ENCODE results near the gene NECAP2. TPM values are rescaled to one million over a fixed set of nuclear protein-coding genes. Genes with fewer than 3 reads are reported as not detected.

Gene NECAP2, protein sequence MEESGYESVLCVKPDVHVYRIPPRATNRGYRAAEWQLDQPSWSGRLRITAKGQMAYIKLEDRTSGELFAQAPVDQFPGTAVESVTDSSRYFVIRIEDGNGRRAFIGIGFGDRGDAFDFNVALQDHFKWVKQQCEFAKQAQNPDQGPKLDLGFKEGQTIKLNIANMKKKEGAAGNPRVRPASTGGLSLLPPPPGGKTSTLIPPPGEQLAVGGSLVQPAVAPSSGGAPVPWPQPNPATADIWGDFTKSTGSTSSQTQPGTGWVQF
- 132 and 179 TPM in 2 replicates for total RNA-seq

DNA sequence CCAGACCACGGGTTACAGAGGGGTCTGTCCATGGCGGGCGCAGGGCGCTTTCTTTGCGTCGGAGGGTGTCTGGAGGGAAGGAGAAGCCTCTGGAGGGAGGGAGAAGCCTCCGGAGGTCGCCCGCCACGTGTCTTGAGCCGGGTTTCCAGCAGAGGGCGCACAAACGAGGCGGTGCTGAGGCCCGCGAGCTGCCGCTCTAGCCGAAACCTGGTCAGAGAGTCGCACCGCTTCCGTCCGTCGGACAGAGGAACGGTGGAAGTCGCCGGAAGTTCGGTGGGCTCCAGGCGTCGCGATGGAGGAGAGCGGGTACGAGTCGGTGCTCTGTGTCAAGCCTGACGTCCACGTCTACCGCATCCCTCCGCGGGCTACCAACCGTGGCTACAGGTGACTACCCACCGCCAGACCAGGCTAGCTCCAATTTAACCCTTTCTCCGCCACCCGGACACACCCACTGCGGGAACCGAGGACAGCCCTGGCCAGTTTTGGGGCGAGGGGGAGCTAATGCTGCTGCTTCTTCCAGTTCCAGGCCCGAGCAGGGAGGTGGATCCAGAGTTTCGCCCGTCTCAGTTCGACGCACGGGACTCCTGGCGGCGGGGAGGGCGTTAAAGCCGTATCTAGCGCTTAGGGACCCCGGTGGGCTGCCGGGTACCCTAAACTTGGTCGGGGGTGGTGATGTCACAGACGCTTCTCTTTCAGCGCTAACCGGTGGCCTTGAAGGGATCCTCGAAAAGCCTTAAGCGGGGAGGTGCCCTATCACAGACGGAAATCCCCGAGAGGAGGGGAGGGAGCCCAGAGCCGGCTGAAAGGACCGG, at the start of gene NECAP2:
NECAP2 (plus strand) TSS at position 255 of the 812 bp plus-strand sequence; CDS start at position 293, 38 bp downstream.
- peak; percentile 94 for DNase-seq (ENCODE audit: low read depth in 2 of 2)

DNA sequence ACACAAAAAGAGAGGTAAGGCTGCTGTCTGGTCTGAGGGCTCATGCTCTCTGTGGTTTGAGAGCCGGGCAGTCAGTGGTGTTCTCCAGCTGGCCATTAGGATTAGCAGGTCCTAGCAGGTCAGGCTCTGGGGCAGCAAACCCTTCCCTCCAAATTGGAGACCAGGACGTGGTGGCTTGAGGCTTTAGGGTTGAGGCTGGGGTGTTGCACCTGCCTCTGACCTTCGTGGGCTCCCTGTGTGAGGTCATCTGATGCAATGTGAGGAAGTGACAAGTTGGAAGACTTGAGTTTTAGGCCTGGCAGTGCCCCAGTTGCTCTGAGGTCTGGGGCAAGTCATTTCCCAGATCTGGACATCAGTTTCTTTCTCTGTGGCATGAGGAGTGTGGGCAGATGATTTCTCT, 49.1 kb upstream of the NECAP2 start:
- DNase-seq (ENCODE audit: low read depth in 2 of 2) = no peak

DNA sequence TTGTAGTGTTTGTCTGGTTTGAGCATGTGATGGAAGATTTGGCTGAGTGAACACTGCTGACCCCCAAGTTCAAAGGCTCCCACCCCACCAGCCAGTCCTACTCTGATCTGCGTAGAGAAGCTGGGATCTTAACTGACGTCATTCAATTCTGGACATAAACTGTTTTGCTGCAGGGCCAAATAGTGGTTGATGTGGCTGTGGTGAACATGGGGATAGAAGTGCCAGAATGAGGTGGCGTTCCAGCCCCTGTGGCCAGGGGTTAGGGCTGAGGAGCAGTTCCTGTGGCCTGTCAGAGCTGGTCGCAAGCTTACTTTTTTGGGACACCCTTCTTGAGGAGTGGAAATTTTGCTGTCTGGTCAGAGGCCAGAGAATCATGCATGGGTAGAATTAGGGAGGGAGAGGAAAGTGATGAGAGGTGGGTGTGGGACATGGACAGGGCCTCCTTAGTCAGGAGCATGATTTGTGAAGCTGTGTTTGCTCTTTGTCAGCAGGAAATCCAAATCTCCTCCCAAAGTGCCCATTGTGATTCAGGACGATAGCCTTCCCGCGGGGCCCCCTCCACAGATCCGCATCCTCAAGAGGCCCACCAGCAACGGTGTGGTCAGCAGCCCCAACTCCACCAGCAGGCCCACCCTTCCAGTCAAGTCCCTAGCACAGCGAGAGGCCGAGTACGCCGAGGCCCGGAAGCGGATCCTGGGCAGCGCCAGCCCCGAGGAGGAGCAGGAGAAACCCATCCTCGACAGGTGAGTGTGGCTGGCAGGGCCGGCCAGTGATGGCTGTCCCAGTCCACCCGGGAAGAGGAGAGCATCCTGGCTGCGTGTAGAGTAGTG, 47.6 kb upstream of the NECAP2 start:
- DNase-seq (ENCODE audit: low read depth in 2 of 2) = no peak

DNA sequence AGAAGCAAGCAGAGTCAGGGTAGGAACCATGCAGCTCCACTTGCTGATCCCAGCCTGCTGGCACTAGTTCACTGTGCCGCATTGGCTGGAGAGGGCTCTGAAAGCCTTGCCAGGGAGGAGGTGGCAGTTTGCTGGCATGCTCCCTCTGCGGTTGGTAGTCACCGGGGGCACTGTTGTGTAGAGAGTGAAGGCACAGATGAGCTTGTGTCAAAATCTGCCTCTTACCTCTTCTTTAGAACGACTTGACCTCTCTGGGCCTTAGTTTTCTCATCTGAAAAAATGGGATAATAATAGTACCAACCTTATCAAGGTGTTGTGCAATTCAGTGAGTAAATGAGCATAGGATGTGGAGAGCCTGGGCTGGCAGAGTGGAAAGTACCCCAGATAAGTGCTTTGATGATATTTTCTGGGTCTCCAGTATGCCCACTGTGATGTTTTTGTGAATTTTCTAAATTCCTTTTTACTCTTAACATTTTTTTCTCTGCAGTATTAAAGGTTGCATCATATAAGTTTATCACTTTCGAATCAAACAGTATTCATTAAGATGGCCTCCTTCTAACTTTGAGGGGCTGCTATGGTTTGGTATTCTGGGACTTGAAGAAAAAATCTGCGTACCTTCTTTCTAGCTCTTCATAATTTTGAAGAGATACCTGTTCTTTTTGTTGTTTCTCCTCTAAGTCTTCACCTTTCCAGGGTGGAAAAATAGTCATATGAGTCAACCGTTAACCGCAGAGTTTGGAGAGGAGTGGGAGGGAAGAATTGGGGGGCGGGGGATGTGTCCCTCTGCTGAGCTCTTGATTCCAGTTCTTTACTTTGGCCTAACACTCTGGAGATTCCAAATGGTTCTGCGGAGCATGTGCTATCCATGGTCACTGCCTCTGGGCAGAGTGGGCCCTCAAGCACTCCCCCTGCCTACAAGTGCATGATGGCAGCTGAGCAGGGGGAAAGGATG, 46.7 kb upstream of the NECAP2 start:
- no peak for DNase-seq (ENCODE audit: low read depth in 2 of 2)

DNA sequence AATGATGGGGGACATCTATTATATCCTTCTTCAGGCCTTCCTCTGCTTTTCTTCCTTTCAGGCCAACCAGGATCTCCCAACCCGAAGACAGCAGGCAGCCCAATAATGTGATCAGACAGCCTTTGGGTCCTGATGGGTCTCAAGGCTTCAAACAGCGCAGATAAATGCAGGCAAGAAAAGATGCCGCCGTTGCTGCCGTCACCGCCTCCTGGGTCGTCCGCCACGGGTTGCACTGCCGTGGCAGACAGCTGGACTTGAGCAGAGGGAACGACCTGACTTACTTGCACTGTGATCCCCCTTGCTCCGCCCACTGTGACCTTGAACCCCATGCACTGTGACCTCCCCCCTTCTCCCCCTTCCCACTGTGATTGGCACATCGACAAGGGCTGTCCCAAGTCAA, 45.5 kb upstream of the NECAP2 start:
- no peak for DNase-seq (ENCODE audit: low read depth in 2 of 2)

DNA sequence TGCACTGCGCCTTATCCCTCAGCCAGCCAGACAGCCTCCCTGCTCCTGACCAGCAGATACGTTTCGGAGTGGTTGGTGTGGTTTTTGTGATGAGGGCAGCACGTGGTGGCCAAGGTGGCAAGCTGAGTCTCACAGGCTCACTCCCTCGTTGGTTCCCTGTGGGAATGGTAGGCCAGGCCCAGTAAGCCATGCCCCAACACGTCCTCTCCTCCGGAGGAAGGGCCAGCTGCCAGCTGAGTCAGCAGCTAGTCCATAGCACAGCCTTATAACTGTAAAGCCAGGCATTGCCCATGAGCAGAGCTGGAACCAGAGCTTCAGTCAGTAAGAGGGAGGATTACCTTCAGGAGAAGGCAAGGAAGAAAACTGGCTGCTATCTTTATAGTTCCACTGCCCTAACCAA, 43.9 kb upstream of the NECAP2 start:
- peak; percentile 26 to 72 for DNase-seq (ENCODE audit: low read depth in 2 of 2)

DNA sequence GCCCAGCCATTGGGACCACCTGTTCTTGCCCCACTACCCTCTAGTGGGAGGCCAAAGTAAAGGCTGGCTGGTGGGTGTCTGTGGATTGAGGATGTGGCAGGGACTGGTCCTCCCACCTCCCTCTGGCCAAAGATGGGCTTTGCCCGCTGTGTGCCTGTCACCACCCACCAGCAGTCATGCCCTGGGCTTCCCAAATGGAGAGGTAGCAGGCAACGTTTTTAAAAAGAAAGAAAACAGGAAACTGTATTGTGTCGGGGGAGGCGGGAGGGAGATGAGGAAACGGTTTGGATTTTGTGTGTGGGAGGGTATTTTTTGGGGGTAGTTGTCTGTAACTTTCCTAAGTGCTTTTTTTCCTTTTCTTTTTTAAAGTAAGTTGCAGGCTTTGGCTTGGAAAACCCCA, 43.4 kb upstream of the NECAP2 start:
- DNase-seq (ENCODE audit: low read depth in 2 of 2) = no peak

DNA sequence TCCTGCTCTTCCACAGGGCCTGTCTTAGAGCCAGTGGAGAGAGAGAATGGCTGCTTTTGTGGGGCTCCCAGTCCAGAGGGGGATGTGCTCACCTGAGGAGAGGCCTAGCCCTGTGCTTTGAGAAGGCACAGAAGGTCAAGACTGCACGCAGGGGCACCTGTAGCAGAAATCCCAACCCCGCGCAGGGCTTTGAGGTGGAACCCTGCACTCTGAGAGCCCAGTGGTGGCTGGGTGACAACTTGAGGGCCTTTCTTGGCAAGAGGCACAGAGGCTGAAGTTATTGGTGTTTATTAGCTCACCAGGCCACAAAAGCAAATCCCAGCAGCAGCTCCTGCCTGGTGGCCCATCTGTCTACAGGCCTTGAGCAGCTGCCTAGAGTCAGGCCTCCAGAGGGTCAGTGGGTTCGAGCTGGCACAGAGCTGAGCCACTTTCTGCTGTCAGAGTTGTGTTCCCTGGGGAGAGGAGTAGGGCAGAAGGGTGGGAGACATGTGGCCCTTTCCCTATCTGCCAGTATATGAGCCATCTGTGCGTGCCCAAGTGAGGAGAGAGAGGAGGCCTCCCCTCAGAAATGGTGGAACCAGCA, 42.1 kb upstream of the NECAP2 start:
- no peak for DNase-seq (ENCODE audit: low read depth in 2 of 2)

DNA sequence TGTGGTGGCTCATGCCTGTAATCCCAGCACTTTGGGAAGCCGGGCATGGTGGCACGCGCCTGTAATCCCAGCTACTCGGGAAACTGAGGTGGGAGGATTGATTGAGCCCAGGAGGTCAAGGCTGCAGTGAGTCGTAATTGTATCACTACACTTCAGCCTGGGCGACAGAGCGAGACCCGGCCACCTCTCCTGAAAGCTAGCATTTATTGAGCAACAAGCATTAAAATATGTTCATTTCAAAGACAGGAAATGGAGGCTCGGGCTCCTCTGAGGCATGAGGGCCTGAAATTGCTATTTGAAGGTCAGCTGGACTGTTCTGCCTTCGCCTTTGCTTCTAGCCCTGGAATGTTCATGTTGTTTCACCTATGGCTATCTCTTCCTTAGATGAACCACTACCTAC, 37.8 kb upstream of the NECAP2 start:
- DNase-seq (ENCODE audit: low read depth in 2 of 2) = no peak

DNA sequence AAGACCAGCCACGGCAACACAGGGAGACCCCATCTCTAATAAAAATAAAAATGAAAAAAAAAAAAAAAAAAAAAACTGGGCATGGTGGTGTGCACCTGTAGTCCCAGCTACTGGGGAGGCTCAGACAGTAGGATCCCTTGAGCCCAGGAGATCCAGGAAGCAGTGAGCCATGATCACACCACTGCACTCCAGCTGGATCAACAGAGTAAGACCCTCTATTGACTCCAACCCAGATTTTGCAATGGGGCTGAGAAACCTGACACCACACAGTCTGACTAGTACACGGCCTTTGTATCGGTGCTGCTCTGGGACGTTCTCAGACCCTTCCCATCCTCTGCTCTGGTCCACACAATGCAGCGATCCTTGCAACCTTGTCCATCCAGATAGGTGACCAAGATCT, 35.1 kb upstream of the NECAP2 start:
- no peak for DNase-seq (ENCODE audit: low read depth in 2 of 2)

DNA sequence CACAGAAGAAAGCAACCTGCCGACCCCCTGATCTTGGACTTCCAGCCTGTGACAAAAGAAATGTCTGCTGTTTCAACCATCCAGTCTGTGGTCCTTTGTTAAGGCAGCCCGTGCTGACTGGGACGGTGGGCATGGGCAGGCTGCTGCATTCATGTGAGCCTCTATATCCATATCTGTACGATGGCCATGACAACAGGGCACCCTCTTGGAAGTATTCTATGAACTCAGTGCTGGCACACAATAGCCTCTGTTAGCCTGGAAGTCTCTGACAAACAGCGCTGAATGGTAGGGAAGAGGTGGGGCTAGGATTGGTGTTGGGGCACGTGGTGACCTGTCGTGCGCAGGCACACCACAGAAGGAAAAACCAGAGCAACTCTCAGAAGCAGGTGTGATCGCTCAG, 33.7 kb upstream of the NECAP2 start:
- no peak for DNase-seq (ENCODE audit: low read depth in 2 of 2)

DNA sequence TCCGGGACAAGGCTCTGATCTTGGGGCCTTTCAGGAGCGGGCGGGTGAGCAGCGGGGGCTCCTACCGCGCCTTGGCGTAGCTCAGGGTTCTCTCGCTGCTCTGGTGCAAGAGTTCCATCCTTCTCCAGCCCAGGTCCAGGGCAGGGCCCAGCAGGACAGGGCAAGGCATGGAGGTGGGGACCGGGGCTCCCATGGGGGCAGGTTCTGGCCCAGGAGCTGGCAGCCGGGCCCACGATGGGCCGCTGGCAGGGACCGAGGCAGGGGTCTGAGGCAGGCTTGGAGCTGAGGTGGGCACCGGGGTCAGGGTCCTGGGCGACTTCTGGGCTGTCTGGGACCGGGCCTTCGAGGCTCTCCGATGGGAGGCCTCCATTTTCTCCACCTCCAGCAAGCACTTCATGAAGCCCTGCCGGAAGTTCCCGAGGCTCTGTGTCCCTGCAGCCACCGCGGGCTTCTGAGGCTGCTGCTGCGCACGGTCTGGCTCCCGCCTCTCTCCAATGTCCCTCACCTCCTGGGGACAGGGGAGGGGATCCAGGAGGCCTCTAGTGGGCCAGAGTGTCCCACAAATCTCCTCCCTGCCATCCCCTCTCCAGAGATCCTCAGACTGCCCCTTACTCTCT, 30.9 kb upstream of the NECAP2 start:
- DNase-seq (ENCODE audit: low read depth in 2 of 2) = no peak

DNA sequence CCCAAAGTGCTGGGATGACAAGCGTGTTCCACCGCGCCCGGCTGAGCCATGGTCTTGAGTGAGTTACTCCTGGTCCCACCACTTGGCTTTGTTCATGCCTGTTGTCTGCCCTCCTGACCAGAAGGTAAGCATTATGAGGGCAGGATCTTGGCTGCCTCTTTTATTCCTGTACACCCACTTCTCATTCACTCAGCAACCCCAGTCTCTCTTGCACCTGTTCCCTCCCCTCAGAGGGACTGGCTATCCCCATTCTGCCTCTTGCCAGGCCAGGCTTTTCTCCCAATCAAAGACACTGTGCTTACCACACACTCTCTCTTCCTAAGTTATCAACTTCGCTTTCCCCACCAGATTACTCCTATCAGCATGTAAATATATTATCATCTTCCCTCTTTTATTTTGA, 29.7 kb upstream of the NECAP2 start:
- DNase-seq (ENCODE audit: low read depth in 2 of 2) = no peak

DNA sequence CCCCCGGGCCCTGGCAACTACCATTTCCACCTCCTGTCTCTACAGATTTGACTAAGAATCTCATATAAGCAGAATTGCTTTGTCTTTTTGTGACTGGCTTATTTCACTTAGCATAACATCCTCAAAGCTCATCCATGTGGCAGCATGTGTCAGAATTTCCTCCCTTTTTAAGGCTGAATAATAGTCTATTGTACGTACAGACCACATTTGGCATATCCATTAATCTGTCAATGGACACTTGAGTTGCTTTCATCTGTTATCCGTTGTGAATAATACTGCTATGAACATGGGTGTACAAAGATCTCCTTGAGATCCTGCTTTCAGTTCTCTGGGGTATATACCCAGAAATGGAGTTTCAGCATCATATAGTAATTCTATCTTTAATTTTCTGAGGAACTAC, 27.3 kb upstream of the NECAP2 start:
- DNase-seq (ENCODE audit: low read depth in 2 of 2) = peak in 1 of 2 donors; percentile 39

DNA sequence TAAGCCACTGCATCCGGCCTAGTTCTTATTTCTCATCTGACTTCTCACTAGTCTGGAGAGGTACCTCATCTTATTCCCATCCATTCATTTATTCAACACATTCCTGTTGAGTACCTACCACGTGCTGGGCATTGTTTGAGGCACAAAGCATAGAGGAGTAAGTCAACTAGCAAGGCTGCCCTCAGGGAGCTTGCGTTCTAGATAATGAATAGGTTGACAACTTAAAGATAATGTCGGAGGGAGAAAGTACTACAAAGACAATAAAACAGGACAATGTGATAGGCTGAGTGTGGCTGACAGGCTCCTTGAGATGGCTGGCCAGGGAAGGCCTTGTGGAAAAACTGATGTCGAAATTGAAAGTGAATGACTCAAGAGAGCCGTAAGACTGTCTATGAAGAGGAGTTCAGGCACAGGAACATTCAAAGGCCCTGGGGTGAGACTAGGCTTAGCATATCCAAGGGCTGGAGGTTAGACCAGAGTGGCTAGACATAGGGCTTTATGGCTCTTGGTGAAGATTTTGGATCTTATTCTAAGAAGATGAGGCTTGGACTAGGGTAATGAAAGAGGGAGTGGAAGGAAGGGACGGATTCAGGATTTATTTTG, 21.6 kb upstream of the NECAP2 start:
- DNase-seq (ENCODE audit: low read depth in 2 of 2) = no peak

DNA sequence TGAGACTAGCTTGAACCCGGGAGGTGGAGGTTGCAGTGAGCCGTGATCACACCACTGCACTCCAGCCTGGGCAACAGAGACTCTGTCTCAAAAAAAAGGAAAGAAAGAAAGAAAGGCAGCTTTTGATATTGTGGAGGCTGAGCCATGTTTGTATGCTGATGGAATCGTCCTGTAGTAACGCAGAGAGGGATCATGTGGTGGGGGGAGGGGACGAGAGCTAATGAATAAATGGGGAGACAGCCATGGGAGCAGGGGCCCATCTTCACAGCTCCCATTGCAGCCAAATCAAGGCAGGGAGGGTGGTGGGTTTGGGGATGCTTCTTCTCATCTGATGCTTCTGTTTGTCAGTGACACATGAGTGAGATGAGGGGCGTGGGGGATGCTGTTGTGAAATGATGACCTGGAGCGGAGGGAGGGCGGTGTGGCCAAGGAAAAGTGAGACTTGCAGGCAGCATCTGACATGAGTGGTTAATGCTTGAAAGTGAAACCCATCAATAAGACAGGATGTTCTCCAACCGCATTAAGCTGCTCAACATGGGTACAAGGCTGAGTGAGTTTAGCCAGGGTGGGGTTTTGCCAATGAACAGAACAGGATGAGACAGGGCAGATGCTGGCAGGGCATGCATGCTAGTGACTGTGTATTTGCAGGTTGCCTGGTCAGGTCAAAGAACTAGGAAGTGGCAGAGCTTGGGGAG, 20.0 kb upstream of the NECAP2 start:
- DNase-seq (ENCODE audit: low read depth in 2 of 2) = no peak

DNA sequence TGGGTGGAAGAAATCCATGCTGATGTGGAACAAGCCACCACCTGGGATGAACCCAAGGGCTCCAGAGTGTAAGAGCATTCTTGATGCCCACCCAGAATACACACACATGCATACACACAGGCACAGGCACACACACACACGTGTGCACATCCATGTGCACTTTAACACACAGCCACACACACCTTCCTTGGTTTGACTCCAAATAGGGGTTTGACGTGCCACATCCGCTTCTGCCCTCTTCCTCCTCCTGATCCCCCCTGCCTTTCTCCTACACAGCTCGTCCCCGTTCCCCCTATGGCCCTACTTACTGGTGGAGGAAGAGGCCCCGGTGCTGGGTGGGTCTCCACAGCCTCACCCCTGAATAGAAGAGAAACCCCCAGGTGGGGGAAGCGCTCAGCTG, 19.3 kb upstream of the NECAP2 start:
- no peak for DNase-seq (ENCODE audit: low read depth in 2 of 2)

DNA sequence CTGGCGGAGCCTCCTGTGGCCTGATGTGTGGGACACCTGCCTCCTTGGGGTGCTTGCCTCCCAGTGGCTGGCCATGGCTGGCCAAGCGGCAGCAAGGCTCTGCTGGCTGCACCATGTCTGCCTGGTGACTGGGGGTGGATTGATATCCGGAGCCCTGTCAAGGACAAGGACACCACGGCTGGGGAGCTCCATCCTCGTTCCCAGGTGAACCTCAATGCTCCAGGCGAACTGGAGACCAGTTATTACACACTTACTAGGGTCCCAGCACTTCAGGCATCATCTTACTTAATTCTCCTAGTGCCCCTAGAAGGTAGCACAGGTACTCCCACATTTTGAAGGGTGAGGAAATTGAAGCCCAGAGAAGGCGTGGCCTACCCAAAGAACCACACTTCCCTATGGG, 18.5 kb upstream of the NECAP2 start:
- no peak for DNase-seq (ENCODE audit: low read depth in 2 of 2)
